GM19328 (cell line): ENCODE measurements around the gene HBA1.
"Not testable (repeated sequence)": the region's sequence is repeated elsewhere in the genome, so short reads cannot be mapped to it uniquely, and the experiment has no call there.

Experiments used
- ATAC-seq: cut with Tn5 transposase; IDR thresholded peaks from one replicate; pipeline ENCODE4 v1.9.1; 2021; ENCODE audit warnings: mild to moderate bottlenecking, moderate library complexity; ENCODE audit not compliant: unreplicated experiment

Gene HBA1

DNA sequence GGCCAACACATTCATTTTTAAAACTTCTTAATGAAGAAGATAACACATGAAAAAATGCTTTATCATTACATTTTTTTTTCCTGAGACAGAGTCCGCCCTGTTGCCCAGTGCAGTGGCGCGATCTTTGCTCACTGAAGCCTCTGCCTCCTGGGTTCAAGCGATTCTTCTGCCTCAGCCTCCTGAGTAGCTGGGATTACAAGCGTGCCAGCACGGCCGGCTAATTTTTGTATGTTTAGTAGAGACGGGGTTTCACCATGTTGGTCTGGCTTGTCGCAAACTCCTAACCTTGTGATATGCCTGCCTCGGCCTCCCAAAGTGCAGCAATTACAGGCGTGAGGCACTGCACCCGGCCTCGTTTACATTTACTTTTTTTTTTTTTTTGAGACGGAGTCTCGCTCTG, 17.0 kb downstream of the HBA1 start:
- no peak for ATAC-seq

DNA sequence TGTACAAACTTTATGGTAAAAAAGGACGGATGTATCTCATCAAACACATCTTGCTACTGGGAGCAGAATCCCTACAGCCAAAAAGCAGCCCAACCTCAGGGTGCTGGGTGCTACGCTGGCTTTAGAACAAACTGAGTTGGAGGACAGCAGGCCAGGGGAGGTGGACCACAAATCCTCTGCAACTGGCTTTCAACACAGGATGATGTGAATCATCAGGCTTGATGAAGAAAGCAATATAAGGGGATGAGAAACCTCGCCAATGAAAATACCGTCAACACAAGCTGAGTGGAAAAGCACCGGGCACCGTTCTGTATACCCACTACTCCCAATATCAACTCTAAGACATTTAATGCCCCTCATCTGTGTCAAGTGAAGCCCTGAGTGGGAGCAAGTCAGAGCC, 18.0 kb downstream of the HBA1 start:
- no peak for ATAC-seq

DNA sequence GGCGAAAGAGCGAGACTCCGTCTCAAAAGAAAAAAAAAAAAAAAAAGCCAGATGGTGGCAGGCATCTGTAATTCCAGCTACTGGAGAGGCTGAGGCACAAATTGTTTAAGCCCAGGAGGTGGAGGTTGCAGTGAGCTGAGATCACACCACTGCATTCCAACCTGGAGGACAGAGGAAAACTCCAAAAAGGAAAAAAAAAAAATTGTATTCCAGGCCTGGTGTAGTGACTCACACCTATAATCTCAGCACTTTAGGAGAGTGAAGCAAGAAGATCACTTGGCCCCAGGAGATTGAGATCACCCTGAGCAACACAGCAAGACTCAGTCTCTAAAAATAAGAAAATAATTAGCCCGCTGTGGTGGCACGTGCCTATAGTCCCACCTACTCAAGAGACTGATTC, 23.9 kb downstream of the HBA1 start:
- no peak for ATAC-seq

DNA sequence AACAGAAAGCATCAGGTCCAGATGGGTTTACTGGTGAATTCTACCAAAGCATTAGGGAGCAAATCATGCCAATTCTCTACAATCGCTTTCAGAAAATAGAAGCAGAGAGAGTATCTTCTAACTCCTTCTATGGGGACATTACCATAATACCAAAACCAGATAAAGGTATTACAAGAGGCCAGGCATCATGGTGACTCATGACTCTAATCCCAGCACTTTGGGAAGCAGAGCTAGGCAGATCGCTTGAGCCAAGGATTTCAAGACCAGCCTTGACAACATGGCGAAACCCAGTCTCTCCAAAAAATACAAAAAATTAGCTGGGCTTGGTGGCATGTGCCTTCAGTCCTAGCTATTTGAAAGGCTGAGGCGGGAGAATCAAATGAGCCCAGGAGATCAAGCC, 26.8 kb downstream of the HBA1 start:
- no peak for ATAC-seq

DNA sequence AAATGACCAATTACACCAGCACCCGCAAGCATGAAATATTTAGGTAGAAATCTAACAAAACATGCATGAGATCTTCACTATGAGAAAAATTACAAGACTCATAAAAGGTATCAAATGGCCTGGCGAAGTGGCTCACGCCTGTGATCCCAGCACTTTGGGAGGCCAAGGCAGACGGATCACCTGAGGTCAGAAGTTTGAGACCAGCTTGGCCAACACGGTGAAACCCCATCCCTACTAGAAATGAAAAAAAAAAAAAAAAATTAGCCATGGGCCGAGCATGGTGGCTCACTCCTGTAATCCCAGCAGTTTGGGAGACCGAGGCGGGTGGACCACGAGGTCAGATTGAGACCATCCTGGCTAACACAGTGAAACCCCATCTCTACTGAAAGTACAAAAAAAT, 27.6 kb downstream of the HBA1 start:
- ATAC-seq = not testable (repeated sequence)

DNA sequence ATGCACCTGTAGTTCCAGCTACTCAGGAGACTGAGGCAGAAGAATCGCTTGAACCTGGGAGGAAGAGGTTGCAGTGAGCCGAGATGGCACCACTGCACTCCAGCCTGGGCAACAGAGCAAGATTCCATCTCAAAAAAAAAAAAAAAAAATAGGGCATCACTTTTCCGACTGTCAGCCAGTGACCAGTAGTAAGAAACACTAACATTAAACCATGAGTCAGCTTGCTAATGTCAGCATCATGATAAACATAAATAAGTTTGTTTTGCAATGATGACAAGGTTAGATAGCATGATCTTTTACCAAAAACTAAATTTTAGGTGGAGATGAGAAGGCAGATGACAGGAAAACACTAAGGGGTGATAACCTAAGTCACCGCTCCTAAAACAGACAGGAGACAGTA, 32.9 kb downstream of the HBA1 start:
- not testable (repeated sequence) for ATAC-seq

DNA sequence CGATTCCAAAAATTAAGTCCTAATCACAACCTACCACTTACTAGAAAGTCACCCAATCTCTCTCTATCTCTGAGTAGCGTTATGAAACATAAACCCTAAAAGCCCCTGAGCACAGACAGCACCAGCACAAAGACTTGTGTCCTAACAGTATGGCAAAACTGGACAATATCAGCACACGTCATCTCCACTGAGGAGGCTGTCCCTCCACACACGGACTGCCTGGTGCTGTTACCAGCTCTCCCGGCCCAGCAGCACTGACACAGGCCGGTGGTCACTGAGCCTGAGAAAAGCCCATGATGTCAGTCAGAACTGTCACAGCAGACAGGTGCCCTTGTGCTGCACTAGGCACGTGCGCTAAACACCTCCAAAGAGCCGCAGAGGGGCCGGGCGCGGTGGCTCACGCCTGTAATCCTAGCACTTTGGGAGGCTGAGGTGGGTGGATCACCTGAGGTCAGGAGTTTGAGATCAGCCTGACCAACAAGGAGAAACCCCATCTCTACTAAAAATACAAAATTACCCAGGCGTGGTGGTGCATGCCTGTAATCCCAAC, 35.2 kb downstream of the HBA1 start:
- ATAC-seq = not testable (repeated sequence)

GRCh38 chr16:212999-213398, 36.5 kb downstream of the HBA1 start:
- ATAC-seq = no peak

DNA sequence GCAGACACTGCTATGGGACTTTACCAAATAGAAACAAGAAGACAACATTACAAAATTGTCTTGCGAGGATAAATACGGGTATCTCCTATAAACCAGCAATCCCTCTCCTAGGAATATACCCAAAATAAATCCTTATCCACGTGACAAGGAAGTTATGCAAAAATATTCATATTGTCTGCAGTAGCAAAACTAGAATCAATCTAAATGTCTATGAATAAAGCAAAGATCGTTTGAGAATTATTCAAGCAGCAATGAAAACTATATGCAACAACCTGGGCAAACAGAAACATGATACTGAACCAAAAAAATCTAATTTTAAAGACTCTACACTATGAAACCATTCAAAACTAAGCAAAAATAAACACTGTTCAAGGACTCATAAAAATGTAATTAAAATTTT, 43.5 kb downstream of the HBA1 start:
- no peak for ATAC-seq
